HEK293 (cell line): ENCODE measurements around the gene DNHD1.

ENCODE experiments used
- CTCF ChIA-PET: fragments of 350-600 bp; formaldehyde crosslinking; extraction: SDS; loops from one replicate; lab custom pipeline; 2021; ENCODE audit warnings: antibody characterized with exemption; lab: Yijun Ruan, JAX
- POLR2A ChIA-PET: fragments of 300-600 bp; formaldehyde crosslinking; extraction: SDS; loops from one replicate; lab custom pipeline; 2020; ENCODE audit warnings: antibody characterized with exemption, inconsistent platforms; lab: Yijun Ruan, JAX
- H3K27ac ChIP-seq: fragments of 200-500 bp; sonication (Bioruptor generic); 2 replicates; pipeline ENCODE4 v1.5.1; 2014; ENCODE audit warnings: low read depth, low read length, control low read depth, inconsistent platforms; ENCODE audit errors: extremely low read depth
- H3K36me3 ChIP-seq, 2 experiments: fragments of 200-500 bp in 1 of 2; sonication (Bioruptor generic) in 1 of 2; 1 replicate in 1 of 2; 2 replicates in 1 of 2; pipeline ENCODE4 v1.5.1; 2014 to 2017; ENCODE audit warnings: inconsistent platforms in 2 of 2, low read length in 2 of 2; ENCODE audit not compliant: control insufficient read depth in 2 of 2, insufficient read depth in 1 of 2
- H3K4me1 ChIP-seq: fragments of 200-500 bp; sonication (Bioruptor generic); 2 replicates; pipeline ENCODE4 v1.5.1; 2014; ENCODE audit warnings: mild to moderate bottlenecking, low read length, inconsistent platforms; ENCODE audit not compliant: control insufficient read depth, insufficient read depth
- H3K4me3 ChIP-seq: 2 replicates; pipeline ENCODE4 v1.5.1; 2011; ENCODE audit warnings: low read depth, mild to moderate bottlenecking, control low read depth, low read length, moderate library complexity
- H3K9me3 ChIP-seq: fragments of 200-500 bp; sonication (Bioruptor generic); 2 replicates; pipeline ENCODE4 v1.5.1; 2014; ENCODE audit warnings: low read depth, low read length, inconsistent platforms; ENCODE audit not compliant: control insufficient read depth, insufficient read depth
- BCL6B ChIP-seq: fragments of 450-650 bp; formaldehyde crosslinking; IDR thresholded peaks from 2 replicates; pipeline ENCODE4 v1.5.1; 2017; ENCODE audit warnings: missing biosample characterization, missing genetic modification characterization
- KLF1 ChIP-seq: fragments of 450-650 bp; formaldehyde crosslinking; IDR thresholded peaks from 2 replicates; pipeline ENCODE4 v1.5.1; 2016; ENCODE audit warnings: missing biosample characterization, missing genetic modification characterization
- MEIS1 ChIP-seq: sonication (generic); formaldehyde crosslinking; IDR thresholded peaks from 2 replicates; pipeline ENCODE4 v1.8.1; 2022; ENCODE audit warnings: missing genetic modification reagents, mild to moderate bottlenecking, borderline replicate concordance
- SP3 ChIP-seq: fragments of 450-650 bp; formaldehyde crosslinking; IDR thresholded peaks from 2 replicates; pipeline ENCODE4 v1.5.1; 2016; ENCODE audit warnings: missing biosample characterization, missing genetic modification characterization
- TCF7L2 ChIP-seq: IDR thresholded peaks from 2 replicates; pipeline ENCODE4 v1.6.1; 2011; ENCODE audit warnings: low read depth, mild to moderate bottlenecking, inconsistent platforms, low read length, moderate library complexity, borderline replicate concordance
- WT1 ChIP-seq: fragments of 450-650 bp; formaldehyde crosslinking; IDR thresholded peaks from 2 replicates; pipeline ENCODE4 v1.5.1; 2016; ENCODE audit warnings: missing biosample characterization, missing genetic modification characterization
- ZNF132 ChIP-seq: fragments of 450-650 bp; formaldehyde crosslinking; IDR thresholded peaks from 2 replicates; pipeline ENCODE4 v1.5.1; 2017; ENCODE audit warnings: missing biosample characterization, missing genetic modification characterization, borderline replicate concordance
- ZNF211 ChIP-seq: fragments of 450-650 bp; formaldehyde crosslinking; IDR thresholded peaks from 2 replicates; pipeline ENCODE4 v1.5.1; 2016; ENCODE audit warnings: low read depth, missing biosample characterization, missing genetic modification characterization
- ZNF514 ChIP-seq: fragments of 450-650 bp; formaldehyde crosslinking; IDR thresholded peaks from 2 replicates; pipeline ENCODE4 v1.5.1; 2016; ENCODE audit warnings: missing biosample characterization, missing genetic modification characterization
- ZNF561 ChIP-seq: fragments of 450-650 bp; IDR thresholded peaks from 2 replicates; pipeline ENCODE4 v1.5.1; 2018; ENCODE audit warnings: missing biosample characterization, missing genetic modification characterization, borderline replicate concordance
- ZNF596 ChIP-seq: fragments of 450-650 bp; IDR thresholded peaks from 2 replicates; pipeline ENCODE4 v1.5.0; 2018; ENCODE audit warnings: missing biosample characterization, mild to moderate bottlenecking, missing genetic modification characterization, moderate library complexity
- ZNF639 ChIP-seq: fragments of 450-650 bp; formaldehyde crosslinking; IDR thresholded peaks from 2 replicates; pipeline ENCODE4 v1.5.1; 2016; ENCODE audit warnings: missing biosample characterization, missing genetic modification characterization
- ZNF692 ChIP-seq: fragments of 450-650 bp; formaldehyde crosslinking; IDR thresholded peaks from 2 replicates; pipeline ENCODE4 v1.5.1; 2016; ENCODE audit warnings: missing biosample characterization, missing genetic modification characterization
- TF ChIP-seq, protein P1 (sequence below): fragments of 450-650 bp; formaldehyde crosslinking; IDR thresholded peaks from 2 replicates; pipeline ENCODE4 v1.5.1; 2017; ENCODE audit warnings: missing biosample characterization, missing genetic modification characterization
- TF ChIP-seq, protein P2 (sequence below): fragments of 450-650 bp; formaldehyde crosslinking; IDR thresholded peaks from 2 replicates; pipeline ENCODE4 v1.5.1; 2016; ENCODE audit warnings: missing biosample characterization, missing genetic modification characterization

DNHD1 gene

GRCh38 chr11:6548121-6548520, 51.0 kb downstream of the DNHD1 start:
- H3K27ac ChIP-seq, result no peak overlapping the region
- TF ChIP-seq, protein P1, sequence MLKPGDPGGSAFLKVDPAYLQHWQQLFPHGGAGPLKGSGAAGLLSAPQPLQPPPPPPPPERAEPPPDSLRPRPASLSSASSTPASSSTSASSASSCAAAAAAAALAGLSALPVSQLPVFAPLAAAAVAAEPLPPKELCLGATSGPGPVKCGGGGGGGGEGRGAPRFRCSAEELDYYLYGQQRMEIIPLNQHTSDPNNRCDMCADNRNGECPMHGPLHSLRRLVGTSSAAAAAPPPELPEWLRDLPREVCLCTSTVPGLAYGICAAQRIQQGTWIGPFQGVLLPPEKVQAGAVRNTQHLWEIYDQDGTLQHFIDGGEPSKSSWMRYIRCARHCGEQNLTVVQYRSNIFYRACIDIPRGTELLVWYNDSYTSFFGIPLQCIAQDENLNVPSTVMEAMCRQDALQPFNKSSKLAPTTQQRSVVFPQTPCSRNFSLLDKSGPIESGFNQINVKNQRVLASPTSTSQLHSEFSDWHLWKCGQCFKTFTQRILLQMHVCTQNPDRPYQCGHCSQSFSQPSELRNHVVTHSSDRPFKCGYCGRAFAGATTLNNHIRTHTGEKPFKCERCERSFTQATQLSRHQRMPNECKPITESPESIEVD (tag by site-specific recombination), result no peak
- TF ChIP-seq, all 188 proteins: peak for 0
- H3K36me3 ChIP-seq, result peaks cover 0 to 34% of the 10 kb centered on the region in 2 experiments; a peak in 1 of 3 replicates
- CTCF ChIA-PET, result interaction anchor here (0.7 to 1.0 kb wide), 2 partner anchors 45 to 158 kb away, joined by 3 to 4 read pairs; no protein-coding TSS in a partner anchor
- no peaks in the 10 kb centered on the region for H3K4me1 ChIP-seq
- H3K4me3 ChIP-seq, result no peak overlapping the region
- POLR2A ChIA-PET, result no interaction called here
- no peaks in the 10 kb centered on the region for H3K9me3 ChIP-seq

- no peaks in the 10 kb centered on the region for H3K9me3 ChIP-seq
- H3K4me3 ChIP-seq, result no peak overlapping the region
- no peaks in the 10 kb centered on the region for H3K4me1 ChIP-seq
- TF ChIP-seq KLF1 (tag by site-specific recombination) (no peak), ZNF639 (no peak), ZNF561 (tag by site-specific recombination) (no peak), TCF7L2 (no peak), BCL6B (no peak), ZNF132 (tag by site-specific recombination) (no peak), MEIS1 (CRISPR knock-in tag) (no peak), WT1 (tag by site-specific recombination) (no peak), ZNF692 (tag by site-specific recombination) (no peak), ZNF596 (no peak), ZNF211 (no peak), SP3 (tag by site-specific recombination) (no peak), ZNF514 (no peak)
- TF ChIP-seq, protein P2, sequence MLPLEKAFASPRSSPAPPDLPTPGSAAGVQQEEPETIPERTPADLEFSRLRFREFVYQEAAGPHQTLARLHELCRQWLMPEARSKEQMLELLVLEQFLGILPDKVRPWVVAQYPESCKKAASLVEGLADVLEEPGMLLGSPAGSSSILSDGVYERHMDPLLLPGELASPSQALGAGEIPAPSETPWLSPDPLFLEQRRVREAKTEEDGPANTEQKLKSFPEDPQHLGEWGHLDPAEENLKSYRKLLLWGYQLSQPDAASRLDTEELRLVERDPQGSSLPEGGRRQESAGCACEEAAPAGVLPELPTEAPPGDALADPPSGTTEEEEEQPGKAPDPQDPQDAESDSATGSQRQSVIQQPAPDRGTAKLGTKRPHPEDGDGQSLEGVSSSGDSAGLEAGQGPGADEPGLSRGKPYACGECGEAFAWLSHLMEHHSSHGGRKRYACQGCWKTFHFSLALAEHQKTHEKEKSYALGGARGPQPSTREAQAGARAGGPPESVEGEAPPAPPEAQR (tag by site-specific recombination), result no peak
- POLR2A ChIA-PET, result no interaction called here
- H3K27ac ChIP-seq, result no peak overlapping the region
- H3K36me3 ChIP-seq, result peaks cover 0 to 34% of the 10 kb centered on the region in 2 experiments; a peak in 1 of 3 replicates
- CTCF ChIA-PET, result interaction anchor here (0.8 to 1.4 kb wide), 2 partner anchors 18 to 24 kb away, joined by 3 to 4 read pairs; no protein-coding TSS in a partner anchor
Observed at GRCh38 chr11:6548641-6549040, 51.6 kb downstream of the DNHD1 start.
